ENCODE results near the gene ITPR2.

Gene ITPR2

GRCh38 chr12:26828280-26829073 lies 4.5 kb downstream of the ITPR2 start:
- no peak overlapping the region for H3K27ac ChIP-seq
- no peak overlapping the region for H3K4me3 ChIP-seq

DNA sequence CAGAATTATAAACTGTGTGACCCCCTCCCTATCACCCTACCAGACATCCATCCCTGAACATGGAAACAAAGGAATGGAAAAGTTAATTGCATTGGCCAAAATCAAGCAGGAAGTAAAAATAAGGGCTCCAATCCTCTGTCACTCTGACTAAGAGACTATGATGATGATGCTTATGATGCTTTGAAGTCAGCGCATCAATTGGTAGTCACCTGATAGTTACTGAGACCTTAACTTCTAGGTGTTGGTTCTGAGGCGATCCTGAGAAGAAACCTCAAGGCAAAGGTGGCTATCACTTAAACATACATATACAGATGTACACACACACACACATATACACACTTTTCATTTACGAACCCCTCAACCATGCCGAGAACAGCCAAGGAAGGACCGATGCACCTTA lies 6.6 kb downstream of the ITPR2 start:
- Histone ChIP-seq H3K4me3 (no peak overlapping the region), H3K27ac (no peak overlapping the region)

- no peak overlapping the region for H3K4me3 ChIP-seq
- H3K27ac ChIP-seq: no peak overlapping the region
These were observed 7.5 kb downstream of the ITPR2 start for GRCh38 chr12:26825459-26826016.

GRCh38 chr12:26823390-26823789 lies 9.6 kb downstream of the ITPR2 start:
- H3K27ac ChIP-seq: no peak overlapping the region
- no peak overlapping the region for H3K4me3 ChIP-seq

DNA sequence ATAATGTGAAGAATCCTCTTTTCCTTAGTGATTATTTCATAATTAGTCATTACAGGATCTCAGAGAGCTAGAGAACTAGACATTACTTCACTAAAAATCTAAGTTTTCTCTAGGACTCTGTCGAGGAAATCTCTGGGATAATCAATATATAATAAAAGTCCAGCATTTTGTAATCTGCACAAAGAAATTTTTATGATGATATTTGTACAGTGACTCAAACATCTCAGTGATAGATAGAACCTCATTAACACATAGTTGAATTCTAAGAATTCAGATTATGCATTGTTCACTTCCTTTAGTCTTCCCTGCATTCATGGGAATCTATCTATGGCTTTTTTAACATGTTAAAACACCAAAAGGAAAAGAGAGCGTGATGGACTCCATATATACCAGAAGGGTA lies 11.0 kb downstream of the ITPR2 start:
- Histone ChIP-seq H3K4me3 (no peak overlapping the region), H3K27ac (no peak overlapping the region)

DNA sequence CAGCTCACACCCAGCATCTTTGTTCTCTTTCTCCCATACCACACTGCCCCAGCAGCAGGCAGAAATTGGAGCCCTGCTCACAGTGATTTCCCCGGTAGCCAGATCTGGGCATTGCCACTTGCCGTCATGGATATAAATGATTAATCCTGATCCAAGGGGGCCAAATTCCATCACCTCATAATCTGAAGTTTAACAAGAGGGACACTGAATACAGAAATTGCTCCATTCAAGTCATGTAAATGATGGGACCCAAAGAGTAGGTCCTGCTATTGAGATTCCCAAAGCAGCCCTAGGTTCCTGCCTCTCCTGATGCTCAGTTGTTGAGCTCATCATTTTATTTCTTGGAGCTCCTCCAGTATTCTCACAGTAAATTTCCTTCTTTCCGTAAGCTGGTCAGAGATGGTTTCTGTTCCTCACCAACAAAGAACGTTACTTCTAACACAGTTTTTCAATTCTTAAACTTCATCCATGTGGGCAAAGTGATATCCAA lies 11.7 kb downstream of the ITPR2 start:
- H3K27ac ChIP-seq: peak overlapping the region in 1 of 21 experiments; percentile 17
- H3K4me3 ChIP-seq: no peak overlapping the region

- Histone ChIP-seq H3K4me3 (no peak overlapping the region), H3K27ac (no peak overlapping the region)
These were observed 14.4 kb downstream of the ITPR2 start for GRCh38 chr12:26818636-26819035.

DNA sequence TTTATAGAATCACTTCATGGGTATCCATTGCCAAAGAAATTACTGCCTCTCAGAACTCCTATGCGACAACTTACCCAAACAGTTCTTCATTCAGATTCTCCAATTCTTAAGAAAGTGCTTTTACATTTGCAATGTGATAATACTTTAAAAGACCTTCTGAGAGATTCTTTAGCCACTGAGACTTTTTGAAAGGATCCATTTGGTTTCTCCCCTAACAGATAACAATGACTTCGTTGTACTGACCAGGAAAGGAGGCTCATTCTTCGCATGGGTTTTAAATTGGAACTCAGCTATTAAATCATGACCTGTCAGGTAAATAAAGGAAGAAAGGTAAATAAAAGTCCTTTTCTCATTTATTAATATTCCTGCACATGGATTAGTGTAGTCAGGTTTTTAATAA lies 14.8 kb downstream of the ITPR2 start:
- H3K27ac ChIP-seq: no peak overlapping the region
- H3K4me3 ChIP-seq: no peak overlapping the region

DNA sequence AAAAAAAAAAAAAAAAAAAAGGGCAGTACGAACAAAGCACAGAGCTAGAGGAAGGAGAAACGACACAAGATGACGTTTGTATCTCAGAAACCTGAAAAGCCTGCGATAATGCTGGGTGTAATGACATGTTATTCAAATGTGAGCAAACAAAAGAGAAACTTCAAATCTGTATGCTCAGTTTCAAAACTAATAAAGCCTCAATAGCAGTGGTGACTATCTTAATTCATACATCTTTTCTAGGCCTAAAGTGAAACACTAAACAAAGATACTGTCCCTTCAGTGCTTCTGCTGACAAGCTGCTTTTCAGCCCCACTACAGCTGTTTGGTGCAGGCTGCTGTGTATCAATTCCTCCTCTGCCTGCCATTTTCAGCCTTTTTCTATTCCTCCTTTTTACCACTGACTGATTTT lies 15.8 kb downstream of the ITPR2 start:
- H3K4me3 ChIP-seq: no peak overlapping the region
- H3K27ac ChIP-seq: no peak overlapping the region

GRCh38 chr12:26813812-26814211 lies 19.2 kb downstream of the ITPR2 start:
- no peak overlapping the region for H3K4me3 ChIP-seq
- H3K27ac ChIP-seq: no peak overlapping the region

DNA sequence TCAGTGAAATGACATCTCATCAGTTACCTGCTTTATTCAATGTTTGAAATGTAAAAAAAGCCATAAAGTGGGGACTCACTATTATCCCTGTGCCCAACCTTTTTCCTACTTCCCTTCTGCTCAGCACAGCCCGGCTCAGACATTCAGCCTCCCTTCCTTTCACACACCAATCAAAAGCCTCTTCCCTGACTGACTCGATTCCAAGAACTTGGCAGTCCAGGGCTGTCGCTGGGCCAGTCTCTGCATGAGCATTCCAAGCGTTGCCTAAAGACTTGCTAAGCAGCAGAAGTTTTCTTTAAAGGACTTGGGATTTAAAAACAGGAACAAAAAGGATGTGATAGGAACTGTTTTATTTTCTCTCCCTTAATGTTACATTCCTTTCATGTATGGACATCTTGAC lies 22.7 kb downstream of the ITPR2 start:
- no peak overlapping the region for H3K4me3 ChIP-seq
- peak overlapping the region in 14 of 21 experiments; percentile 1 to 63 (median 31) for H3K27ac ChIP-seq

GRCh38 chr12:26809611-26810285 lies 23.2 kb downstream of the ITPR2 start:
- no peak overlapping the region for H3K4me3 ChIP-seq
- H3K27ac ChIP-seq: peak overlapping the region in 10 of 21 experiments; percentile 1 to 63 (median 33)

DNA sequence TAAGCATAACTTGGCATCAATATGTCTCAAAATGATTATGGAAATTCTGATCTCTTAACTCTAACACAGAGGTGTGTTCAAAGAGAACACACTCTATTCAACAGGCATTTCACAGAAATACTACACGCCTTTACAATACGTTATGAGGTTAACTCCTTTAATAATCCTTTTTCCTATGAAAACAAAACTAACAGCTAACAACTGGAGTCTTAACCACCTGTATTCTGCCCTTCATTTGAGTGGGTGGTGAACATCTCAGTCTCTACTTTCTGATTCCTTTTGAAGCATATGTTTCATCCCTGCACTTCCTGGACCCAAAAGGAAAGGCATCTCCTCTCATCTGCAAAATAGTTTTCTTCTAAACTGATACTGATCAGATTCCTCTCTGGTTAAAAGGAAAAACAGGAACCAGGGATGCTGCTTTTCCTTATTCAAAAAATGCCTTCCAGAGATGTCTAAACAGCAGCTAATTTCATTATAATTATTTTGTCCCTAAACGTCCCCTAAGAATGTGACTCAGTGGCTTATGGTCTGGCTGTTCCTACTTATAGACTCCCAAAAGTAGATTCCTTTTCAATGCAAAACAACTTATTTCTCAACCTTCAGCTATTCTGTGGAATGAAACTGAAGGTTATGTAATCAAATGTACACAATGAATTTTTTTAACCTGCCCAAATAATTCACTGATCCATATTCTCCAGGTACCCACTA lies 24.1 kb downstream of the ITPR2 start:
- Histone ChIP-seq H3K4me3 (no peak overlapping the region), H3K27ac (peak overlapping the region in 2 of 21 experiments; percentile 11 to 63)

- no peak overlapping the region for H3K27ac ChIP-seq
These were observed 25.7 kb downstream of the ITPR2 start for GRCh38 chr12:26807292-26807691.

GRCh38 chr12:26806556-26806955 lies 26.4 kb downstream of the ITPR2 start:
- H3K27ac ChIP-seq: no peak overlapping the region
- H3K4me3 ChIP-seq: no peak overlapping the region

More at GRCh38 chr12:26807292-26807691, 25.7 kb downstream of the ITPR2 start:
- no peak overlapping the region for H3K4me3 ChIP-seq

GRCh38 chr12:26805401-26805971 lies 27.5 kb downstream of the ITPR2 start:
- no peak overlapping the region for H3K27ac ChIP-seq
- no peak overlapping the region for H3K4me3 ChIP-seq

DNA sequence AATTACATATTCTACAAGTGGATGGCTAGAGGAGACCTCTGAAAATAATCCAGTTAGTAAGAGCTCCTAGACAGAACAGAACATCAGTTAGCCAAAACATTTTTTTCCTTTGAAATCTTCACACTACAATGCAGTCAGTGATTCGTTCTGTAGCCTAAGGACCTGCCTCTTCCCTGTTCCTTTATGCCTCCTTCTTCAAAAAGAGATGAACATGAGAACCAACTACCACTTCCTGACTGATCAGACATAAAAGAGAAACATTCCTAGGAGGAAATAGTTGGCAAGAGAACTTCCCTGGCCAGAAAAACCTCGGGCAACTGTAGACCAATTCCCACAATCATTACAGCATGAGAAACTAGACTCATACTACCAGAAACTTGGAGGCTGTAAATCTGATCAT lies 29.4 kb downstream of the ITPR2 start:
- Histone ChIP-seq H3K4me3 (no peak overlapping the region), H3K27ac (peak overlapping the region in 1 of 21 experiments; percentile 0)

- Histone ChIP-seq H3K27ac (no peak overlapping the region), H3K4me3 (no peak overlapping the region)
These were observed 31.5 kb downstream of the ITPR2 start for GRCh38 chr12:26801486-26801885.

DNA sequence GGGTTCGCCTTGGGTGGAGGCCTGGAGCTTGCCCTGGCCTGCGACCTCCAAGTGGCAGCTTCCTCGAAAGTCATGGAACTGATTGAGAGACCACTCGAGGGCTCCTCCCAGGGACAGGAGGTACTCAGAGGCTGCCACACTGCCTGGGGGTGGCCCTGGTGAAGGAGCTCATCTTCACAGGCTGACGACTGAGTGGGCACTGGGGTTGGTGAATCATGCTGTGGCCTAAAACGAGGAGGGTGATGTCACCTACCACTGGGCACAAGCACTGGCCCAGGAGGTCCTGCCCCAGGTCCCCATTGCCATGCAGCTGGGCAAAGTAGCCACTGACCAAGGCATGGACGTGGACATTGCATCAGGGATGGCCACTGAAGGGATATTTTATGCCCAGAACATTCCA lies 32.1 kb downstream of the ITPR2 start:
- H3K4me3 ChIP-seq: no peak overlapping the region
- no peak overlapping the region for H3K27ac ChIP-seq

- no peak overlapping the region for H3K27ac ChIP-seq
- H3K4me3 ChIP-seq: no peak overlapping the region
These were observed 32.6 kb downstream of the ITPR2 start for GRCh38 chr12:26800347-26800746.
